ENCODE data around the gene COA7.

DNA sequence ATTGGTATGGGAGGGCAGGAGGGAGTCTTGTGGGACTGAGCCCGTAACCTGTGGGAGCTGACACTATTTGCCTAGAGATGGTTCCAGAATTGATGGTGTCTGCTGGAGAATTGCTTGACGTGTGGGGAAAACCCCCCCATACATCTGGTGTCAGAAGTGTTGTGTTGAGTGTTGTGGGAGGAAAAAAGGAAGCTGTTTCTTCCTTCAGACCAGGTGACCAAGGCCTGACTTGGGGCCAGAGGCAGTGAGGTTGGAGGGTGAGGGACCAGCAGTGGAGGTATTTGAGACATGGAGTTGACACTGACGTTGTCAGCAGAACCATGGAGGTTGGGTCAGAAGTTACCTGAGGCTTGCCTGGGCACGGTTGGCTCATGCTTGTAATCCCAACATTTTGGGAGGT is 56.8 kb downstream of the COA7 start:
- TF ChIP-seq, protein P1, sequence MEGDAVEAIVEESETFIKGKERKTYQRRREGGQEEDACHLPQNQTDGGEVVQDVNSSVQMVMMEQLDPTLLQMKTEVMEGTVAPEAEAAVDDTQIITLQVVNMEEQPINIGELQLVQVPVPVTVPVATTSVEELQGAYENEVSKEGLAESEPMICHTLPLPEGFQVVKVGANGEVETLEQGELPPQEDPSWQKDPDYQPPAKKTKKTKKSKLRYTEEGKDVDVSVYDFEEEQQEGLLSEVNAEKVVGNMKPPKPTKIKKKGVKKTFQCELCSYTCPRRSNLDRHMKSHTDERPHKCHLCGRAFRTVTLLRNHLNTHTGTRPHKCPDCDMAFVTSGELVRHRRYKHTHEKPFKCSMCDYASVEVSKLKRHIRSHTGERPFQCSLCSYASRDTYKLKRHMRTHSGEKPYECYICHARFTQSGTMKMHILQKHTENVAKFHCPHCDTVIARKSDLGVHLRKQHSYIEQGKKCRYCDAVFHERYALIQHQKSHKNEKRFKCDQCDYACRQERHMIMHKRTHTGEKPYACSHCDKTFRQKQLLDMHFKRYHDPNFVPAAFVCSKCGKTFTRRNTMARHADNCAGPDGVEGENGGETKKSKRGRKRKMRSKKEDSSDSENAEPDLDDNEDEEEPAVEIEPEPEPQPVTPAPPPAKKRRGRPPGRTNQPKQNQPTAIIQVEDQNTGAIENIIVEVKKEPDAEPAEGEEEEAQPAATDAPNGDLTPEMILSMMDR (IDR thresholded peaks at IDR 0.05): no peak
- no peak for TF ChIP-seq POLR2AphosphoS5 (IDR thresholded peaks at IDR 0.05)

Data from stomach (tissue), 4 donors.